ENCODE results near the gene SORCS1. TPM values are rescaled to one million over a fixed set of nuclear protein-coding genes. Genes with fewer than 3 reads are reported as not detected.

The SORCS1 gene
- total RNA-seq, 1 experiment from 2014 or later, result 1.7 TPM

DNA sequence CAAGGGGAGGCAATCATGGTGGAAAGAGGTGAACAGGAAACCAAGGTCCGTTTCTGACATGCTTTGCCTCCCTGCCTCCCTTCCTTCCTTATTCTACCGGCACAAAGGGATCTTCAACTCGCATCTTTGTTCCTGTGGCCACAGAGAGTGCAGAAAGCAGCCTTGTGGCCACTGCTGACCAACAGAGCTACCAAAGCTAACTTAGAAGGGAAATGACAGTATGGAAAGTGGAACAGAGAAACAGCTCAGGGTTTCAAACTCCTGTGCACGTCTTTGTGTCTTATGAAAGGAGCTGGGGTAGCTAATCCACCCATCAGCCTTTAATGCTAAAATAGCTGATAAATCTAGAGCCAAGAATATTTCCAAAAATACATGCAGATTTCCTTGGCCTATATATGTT lies 588.0 kb downstream of the SORCS1 start:
- H3K9me3 Mint-ChIP-seq, result no peaks in the 10 kb centered on the region
- no peak overlapping the region for H3T11ph ChIP-seq (ENCODE audit: low read length)
- H4K5ac ChIP-seq (ENCODE audit: insufficient read length, low read depth, low read length), result no peak overlapping the region
- no peak overlapping the region for H2AFZ ChIP-seq (ENCODE audit: low read length)
- peaks cover 7% of the 10 kb centered on the region; the same call in 1 of the 2 replicates for H3K4me1 ChIP-seq (ENCODE audit: insufficient read depth, low read length)
- no peaks in the 10 kb centered on the region for H4K20me1 ChIP-seq (ENCODE audit: control insufficient read depth, insufficient read depth, insufficient read length)
- H3K36me3 Mint-ChIP-seq (ENCODE audit: insufficient read depth in 1 of 3, low read depth in 3 of 3), result no peaks in the 10 kb centered on the region
- no peak overlapping the region for H2BK20ac ChIP-seq (ENCODE audit: low read depth, low read length, poor library complexity, severe bottlenecking)
- no peaks in the 10 kb centered on the region for H3K23me2 ChIP-seq (ENCODE audit: insufficient read length, low read depth, low read length, poor library complexity, severe bottlenecking)
- H2AK5ac ChIP-seq (ENCODE audit: insufficient read length, low read length), result no peak overlapping the region
- H3K27ac ChIP-seq (ENCODE audit: insufficient read length, low read depth, low read length), result no peak overlapping the region
- no peak for DNase-seq
- no CpG with 5 or more reads among the region's 4 CpGs for WGBS (ENCODE audit: extremely low coverage, insufficient read length, low lambda C conversion rate)
- no peak overlapping the region for H3K14ac ChIP-seq (ENCODE audit: insufficient read depth, low read length)
- peaks cover 20 to 24% of the 10 kb centered on the region in 2 experiments for H3K4me1 Mint-ChIP-seq
- H3K9ac ChIP-seq (ENCODE audit: extremely low read depth, insufficient read length, low read length), result no peak overlapping the region
- H3K18ac ChIP-seq (ENCODE audit: insufficient read length, low read depth, low read length), result no peak overlapping the region
- no peaks in the 10 kb centered on the region for H3K79me2 ChIP-seq (ENCODE audit: insufficient read depth, low read length)
- H3K4me2 ChIP-seq (ENCODE audit: insufficient read depth, insufficient read length, low read length), result no peak overlapping the region
- H4K8ac ChIP-seq (replicated peaks; ENCODE audit: insufficient read length, low read depth, low read length), result no peak overlapping the region
- TF ChIP-seq, protein P1, sequence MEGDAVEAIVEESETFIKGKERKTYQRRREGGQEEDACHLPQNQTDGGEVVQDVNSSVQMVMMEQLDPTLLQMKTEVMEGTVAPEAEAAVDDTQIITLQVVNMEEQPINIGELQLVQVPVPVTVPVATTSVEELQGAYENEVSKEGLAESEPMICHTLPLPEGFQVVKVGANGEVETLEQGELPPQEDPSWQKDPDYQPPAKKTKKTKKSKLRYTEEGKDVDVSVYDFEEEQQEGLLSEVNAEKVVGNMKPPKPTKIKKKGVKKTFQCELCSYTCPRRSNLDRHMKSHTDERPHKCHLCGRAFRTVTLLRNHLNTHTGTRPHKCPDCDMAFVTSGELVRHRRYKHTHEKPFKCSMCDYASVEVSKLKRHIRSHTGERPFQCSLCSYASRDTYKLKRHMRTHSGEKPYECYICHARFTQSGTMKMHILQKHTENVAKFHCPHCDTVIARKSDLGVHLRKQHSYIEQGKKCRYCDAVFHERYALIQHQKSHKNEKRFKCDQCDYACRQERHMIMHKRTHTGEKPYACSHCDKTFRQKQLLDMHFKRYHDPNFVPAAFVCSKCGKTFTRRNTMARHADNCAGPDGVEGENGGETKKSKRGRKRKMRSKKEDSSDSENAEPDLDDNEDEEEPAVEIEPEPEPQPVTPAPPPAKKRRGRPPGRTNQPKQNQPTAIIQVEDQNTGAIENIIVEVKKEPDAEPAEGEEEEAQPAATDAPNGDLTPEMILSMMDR (conservative IDR thresholded peaks at IDR 0.05), result no peak
- H3K56ac ChIP-seq (ENCODE audit: insufficient read length, low read depth, low read length), result no peak overlapping the region
- no peak overlapping the region for H3K23ac ChIP-seq (ENCODE audit: insufficient read length, low read depth, low read length)
- no peak overlapping the region for H2BK5ac ChIP-seq (ENCODE audit: insufficient read length, low read length)
- H2BK12ac ChIP-seq (ENCODE audit: insufficient read length, low read depth, low read length), result no peak overlapping the region
- no peak overlapping the region for H3K4ac ChIP-seq (ENCODE audit: low read depth, low read length)
- H3K9me3 ChIP-seq (ENCODE audit: control insufficient read depth, low read depth, low read length), result no peaks in the 10 kb centered on the region
- H3K4me3 Mint-ChIP-seq, result no peak overlapping the region
- no peak overlapping the region for H2BK15ac ChIP-seq (ENCODE audit: low read depth, low read length)
- H4K91ac ChIP-seq (ENCODE audit: insufficient read length, low read depth, low read length), result no peak overlapping the region
- no peak overlapping the region for H2BK120ac ChIP-seq (ENCODE audit: low read depth, low read length, poor library complexity, severe bottlenecking)
- H3K27me3 ChIP-seq (ENCODE audit: insufficient read depth, low read length), result no peaks in the 10 kb centered on the region
- H3K27ac Mint-ChIP-seq, result no peak overlapping the region
- no peaks in the 10 kb centered on the region for H3K79me1 ChIP-seq (ENCODE audit: insufficient read depth, low read depth, low read length, poor library complexity, severe bottlenecking)
- peaks cover 1% of the 10 kb centered on the region for H3K27me3 Mint-ChIP-seq (ENCODE audit: low read depth)

Data from H9 (cell line).